ENCODE measurements around the gene IGLL5.

The IGLL5 gene

DNA sequence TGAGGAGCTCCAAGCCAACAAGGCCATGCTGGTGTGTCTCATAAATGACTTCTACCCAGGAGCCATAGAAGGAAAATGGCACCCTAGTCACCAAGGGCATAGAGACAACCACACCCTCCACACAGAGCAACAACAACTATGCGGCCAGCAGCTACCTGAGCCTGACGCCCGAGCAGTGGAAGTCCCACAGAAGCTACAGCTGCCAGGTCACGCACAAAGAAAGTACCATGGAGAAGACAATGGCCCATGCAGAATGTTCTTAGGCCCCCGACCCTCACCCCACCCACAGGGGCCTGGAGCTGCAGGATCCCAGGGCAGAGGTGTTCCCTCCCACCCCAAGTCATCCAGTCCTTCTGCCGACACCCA lies 28.0 kb downstream of the IGLL5 start:
- no peaks in the 10 kb centered on the region for H3K36me3 ChIP-seq (replicated peaks)
- in situ Hi-C loops (cut with HindIII; ENCODE audit: low pct_ligation_motif_present, low sequenced_read_pairs), result no loop called here
- H3K4me3 ChIP-seq (ENCODE audit: low read depth, low read length), result no peak overlapping the region
- no peak overlapping the region for H3K27ac ChIP-seq
- DNase-seq, result no peak
- TF ChIP-seq, protein P1, sequence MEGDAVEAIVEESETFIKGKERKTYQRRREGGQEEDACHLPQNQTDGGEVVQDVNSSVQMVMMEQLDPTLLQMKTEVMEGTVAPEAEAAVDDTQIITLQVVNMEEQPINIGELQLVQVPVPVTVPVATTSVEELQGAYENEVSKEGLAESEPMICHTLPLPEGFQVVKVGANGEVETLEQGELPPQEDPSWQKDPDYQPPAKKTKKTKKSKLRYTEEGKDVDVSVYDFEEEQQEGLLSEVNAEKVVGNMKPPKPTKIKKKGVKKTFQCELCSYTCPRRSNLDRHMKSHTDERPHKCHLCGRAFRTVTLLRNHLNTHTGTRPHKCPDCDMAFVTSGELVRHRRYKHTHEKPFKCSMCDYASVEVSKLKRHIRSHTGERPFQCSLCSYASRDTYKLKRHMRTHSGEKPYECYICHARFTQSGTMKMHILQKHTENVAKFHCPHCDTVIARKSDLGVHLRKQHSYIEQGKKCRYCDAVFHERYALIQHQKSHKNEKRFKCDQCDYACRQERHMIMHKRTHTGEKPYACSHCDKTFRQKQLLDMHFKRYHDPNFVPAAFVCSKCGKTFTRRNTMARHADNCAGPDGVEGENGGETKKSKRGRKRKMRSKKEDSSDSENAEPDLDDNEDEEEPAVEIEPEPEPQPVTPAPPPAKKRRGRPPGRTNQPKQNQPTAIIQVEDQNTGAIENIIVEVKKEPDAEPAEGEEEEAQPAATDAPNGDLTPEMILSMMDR (IDR thresholded peaks at IDR 0.05; ENCODE audit: low read depth, low read length, missing control alignments), result no peak
- peaks cover 16% of the 10 kb centered on the region for H3K27me3 ChIP-seq (replicated peaks)

DNA sequence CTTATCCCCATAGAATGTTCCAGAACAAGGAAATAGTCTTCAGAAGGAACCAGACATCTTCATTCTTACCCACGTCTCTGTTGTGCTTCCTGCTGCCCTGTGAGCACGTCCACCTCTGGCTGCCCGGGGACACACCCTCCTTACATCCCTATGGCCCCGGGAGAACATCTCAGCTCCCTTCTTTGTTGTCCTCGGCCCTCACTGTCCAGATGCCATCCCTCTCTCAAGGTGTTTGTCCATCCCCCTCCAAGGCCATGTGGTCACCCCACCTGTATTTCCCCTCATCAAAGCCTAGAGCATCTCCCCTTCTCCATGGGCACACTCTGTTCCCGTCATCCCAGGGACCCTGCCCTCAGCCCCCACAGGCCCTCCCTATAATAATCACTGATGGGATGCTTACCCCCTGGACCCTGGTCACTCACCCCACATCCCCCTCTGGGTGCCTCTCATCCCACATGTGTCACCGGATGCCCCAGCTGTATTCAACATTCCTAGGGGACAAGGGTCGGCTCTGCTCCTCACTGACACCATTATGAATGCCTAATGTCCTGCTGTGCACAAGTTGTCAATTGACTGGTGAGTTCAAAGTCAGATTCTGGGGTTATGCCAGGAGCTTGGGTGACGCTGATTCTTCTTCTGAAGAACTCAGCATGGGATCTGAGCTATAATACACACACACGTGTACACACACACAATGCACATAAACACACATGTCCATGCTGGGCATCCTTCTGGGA lies 28.8 kb downstream of the IGLL5 start:
- no peak for DNase-seq
- Histone ChIP-seq H3K36me3 (replicated peaks) (no peaks in the 10 kb centered on the region), H3K27ac (no peak overlapping the region), H3K27me3 (replicated peaks) (peaks cover 13% of the 10 kb centered on the region), H3K4me3 (ENCODE audit: low read depth, low read length) (no peak overlapping the region)
- TF ChIP-seq, protein P1 (IDR thresholded peaks at IDR 0.05; ENCODE audit: low read depth, low read length, missing control alignments), result no peak
- in situ Hi-C loops (cut with HindIII; ENCODE audit: low pct_ligation_motif_present, low sequenced_read_pairs), result no loop called here

DNA sequence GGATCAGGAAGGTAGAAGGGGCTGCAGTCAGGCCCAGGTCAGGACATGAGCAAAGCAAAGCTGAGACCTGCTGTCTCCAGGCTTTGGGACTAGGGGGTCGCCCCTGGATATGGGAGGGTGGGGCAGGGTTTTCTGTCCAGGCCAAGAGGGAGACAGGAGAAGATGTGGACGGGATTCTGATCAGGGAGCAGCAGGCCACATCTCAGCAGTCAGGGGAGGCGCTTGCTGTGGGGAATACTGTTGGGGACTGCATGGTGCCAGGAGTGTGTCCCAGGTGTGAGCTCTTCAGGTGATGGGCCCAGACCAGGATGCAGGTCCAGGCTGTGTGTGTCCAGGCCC lies 29.3 kb downstream of the IGLL5 start:
- no peak overlapping the region for H3K27ac ChIP-seq
- peaks cover 12% of the 10 kb centered on the region for H3K27me3 ChIP-seq (replicated peaks)
- TF ChIP-seq, protein P1 (IDR thresholded peaks at IDR 0.05; ENCODE audit: low read depth, low read length, missing control alignments), result no peak
- H3K36me3 ChIP-seq (replicated peaks), result no peaks in the 10 kb centered on the region
- no peak for DNase-seq
- in situ Hi-C loops (cut with HindIII; ENCODE audit: low pct_ligation_motif_present, low sequenced_read_pairs), result no loop called here
- no peak overlapping the region for H3K4me3 ChIP-seq (ENCODE audit: low read depth, low read length)

DNA sequence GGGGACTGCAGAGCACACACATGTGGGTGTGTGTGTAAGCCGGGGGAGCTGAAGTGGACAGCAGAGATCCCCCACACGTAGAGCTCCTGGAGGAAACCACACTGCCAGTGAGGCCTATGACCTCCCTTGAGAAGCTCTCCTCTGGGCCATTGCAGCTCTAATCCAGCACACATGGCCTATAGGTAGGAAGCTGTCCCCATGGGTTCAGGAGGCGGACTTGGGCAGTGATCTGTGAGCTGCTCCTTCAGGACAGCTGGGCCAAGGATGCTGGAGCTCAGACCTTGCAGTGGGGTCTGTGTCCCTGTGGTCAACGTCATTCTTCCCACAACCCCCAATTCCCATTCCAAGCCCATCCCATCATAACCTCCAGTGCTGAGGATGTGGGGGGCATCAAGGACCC lies 29.8 kb downstream of the IGLL5 start:
- in situ Hi-C loops (cut with HindIII; ENCODE audit: low pct_ligation_motif_present, low sequenced_read_pairs), result no loop called here
- Histone ChIP-seq H3K36me3 (replicated peaks) (no peaks in the 10 kb centered on the region), H3K4me3 (ENCODE audit: low read depth, low read length) (no peak overlapping the region), H3K27me3 (replicated peaks) (peaks cover 12% of the 10 kb centered on the region), H3K27ac (no peak overlapping the region)
- TF ChIP-seq, protein P1 (IDR thresholded peaks at IDR 0.05; ENCODE audit: low read depth, low read length, missing control alignments), result no peak
- DNase-seq, result no peak

DNA sequence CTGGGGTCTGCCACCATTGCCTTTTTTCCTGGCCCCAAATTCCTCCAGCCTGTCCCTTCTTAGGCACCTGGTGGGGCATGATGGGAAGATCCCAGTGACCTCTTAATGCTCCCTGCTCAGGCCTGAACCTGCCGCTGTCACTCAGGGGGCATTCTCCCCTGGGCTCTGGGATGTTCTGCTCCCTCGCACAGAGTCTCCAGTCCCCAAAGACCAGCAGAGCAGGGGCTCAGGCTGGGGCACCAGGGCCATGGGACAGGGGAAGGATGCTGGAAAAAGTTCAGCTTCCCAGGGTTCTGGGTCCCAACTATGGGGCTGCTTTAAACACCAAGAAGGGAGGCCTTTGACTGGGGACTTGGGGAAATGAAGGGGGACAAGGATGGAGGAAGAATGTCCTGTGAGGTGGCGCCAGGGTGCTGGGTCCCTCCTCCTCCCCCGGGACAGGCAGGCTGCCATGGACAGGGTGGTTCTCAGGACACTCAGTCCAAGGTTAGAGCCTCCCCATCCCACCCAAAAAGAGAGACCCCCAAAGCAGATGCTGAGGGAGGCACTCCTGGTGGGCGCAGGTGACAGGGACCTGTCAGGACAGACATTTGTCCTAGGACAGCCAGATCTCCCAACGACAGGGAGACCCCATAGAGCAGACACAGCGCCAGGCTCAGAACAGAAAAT lies 30.8 kb downstream of the IGLL5 start:
- in situ Hi-C loops (cut with HindIII; ENCODE audit: low pct_ligation_motif_present, low sequenced_read_pairs), result no loop called here
- no peak for DNase-seq
- H3K36me3 ChIP-seq (replicated peaks), result no peaks in the 10 kb centered on the region
- no peak overlapping the region for H3K4me3 ChIP-seq (ENCODE audit: low read depth, low read length)
- H3K27ac ChIP-seq, result no peak overlapping the region
- peaks cover 12% of the 10 kb centered on the region for H3K27me3 ChIP-seq (replicated peaks)
- TF ChIP-seq, protein P1 (IDR thresholded peaks at IDR 0.05; ENCODE audit: low read depth, low read length, missing control alignments), result no peak

Data from brain microvascular endothelial cell (primary cell).